ENCODE data around the gene SNX11.
"Not testable (repeated sequence)": the region's sequence is repeated elsewhere in the genome, so short reads cannot be mapped to it uniquely, and the experiment has no call there.

Gene SNX11

GRCh38 chr17:48107137-48108055 is at the start of gene SNX11:
SNX11 (plus strand) TSS chr17:48107766; CDS start chr17:48112044, 4,278 bp downstream.
- peak; percentile 98 for DNase-seq

GRCh38 chr17:48058393-48059124 is 49.0 kb upstream of the SNX11 start:
- no peak for DNase-seq

- no peak for DNase-seq
Observed at GRCh38 chr17:48059125-48059668, 48.4 kb upstream of the SNX11 start.

GRCh38 chr17:48060249-48060648 is 47.3 kb upstream of the SNX11 start:
- no peak for DNase-seq

GRCh38 chr17:48062273-48062672 is 45.3 kb upstream of the SNX11 start:
- DNase-seq, result no peak

GRCh38 chr17:48064638-48065037 is 42.9 kb upstream of the SNX11 start:
- DNase-seq, result no peak

GRCh38 chr17:48066192-48066591 is 41.4 kb upstream of the SNX11 start:
- no peak for DNase-seq

GRCh38 chr17:48066656-48067055 is 40.9 kb upstream of the SNX11 start:
- DNase-seq, result no peak

GRCh38 chr17:48067245-48067644 is 40.3 kb upstream of the SNX11 start:
- DNase-seq, result no peak

- not testable (repeated sequence) for DNase-seq
Observed at GRCh38 chr17:48067808-48068207, 39.8 kb upstream of the SNX11 start.

- DNase-seq, result no peak
Observed at GRCh38 chr17:48068491-48068961, 39.0 kb upstream of the SNX11 start.

- DNase-seq, result no peak
Observed at GRCh38 chr17:48070195-48070594, 37.4 kb upstream of the SNX11 start.

- no peak for DNase-seq
Observed at GRCh38 chr17:48071654-48072053, 35.9 kb upstream of the SNX11 start.

- DNase-seq, result not testable (repeated sequence)
Observed at GRCh38 chr17:48072811-48073210, 34.8 kb upstream of the SNX11 start.

GRCh38 chr17:48073566-48074094 is 33.9 kb upstream of the SNX11 start:
- not testable (repeated sequence) for DNase-seq

GRCh38 chr17:48074322-48075081 is 33.1 kb upstream of the SNX11 start:
- DNase-seq, result peak; percentile 89

- DNase-seq, result not testable (repeated sequence)
Observed at GRCh38 chr17:48077152-48077551, 30.4 kb upstream of the SNX11 start.

GRCh38 chr17:48081858-48082257 is 25.7 kb upstream of the SNX11 start:
- DNase-seq, result no peak

- DNase-seq, result no peak
Observed at GRCh38 chr17:48084932-48085331, 22.6 kb upstream of the SNX11 start.

- DNase-seq, result no peak
Observed at GRCh38 chr17:48093341-48094045, 14.1 kb upstream of the SNX11 start.

- no peak for DNase-seq
Observed at GRCh38 chr17:48095611-48096010, 12.0 kb upstream of the SNX11 start.

- DNase-seq, result no peak
Observed at GRCh38 chr17:48100160-48100559, 7.4 kb upstream of the SNX11 start.
